ENCODE data around the gene CD200R1.

CD200R1 gene

GRCh38 chr3:112966633-112967032 is 8.3 kb downstream of the CD200R1 start:
- TF ChIP-seq CTCF (conservative IDR thresholded peaks at IDR 0.05; ENCODE audit: low read depth, low read length) = no peak
- no peak overlapping the region for H3K4me3 ChIP-seq (ENCODE audit: low read depth, low read length)
- DNase-seq (ENCODE audit: low read depth) = no peak

- H3K4me3 ChIP-seq (ENCODE audit: low read depth, low read length) = no peak overlapping the region
- TF ChIP-seq CTCF (conservative IDR thresholded peaks at IDR 0.05; ENCODE audit: low read depth, low read length) = no peak
- no peak for DNase-seq (ENCODE audit: low read depth)
Observed at GRCh38 chr3:112965656-112966055, 9.2 kb downstream of the CD200R1 start.

GRCh38 chr3:112963683-112964082 is 11.2 kb downstream of the CD200R1 start:
- no peak for DNase-seq (ENCODE audit: low read depth)
- TF ChIP-seq CTCF (conservative IDR thresholded peaks at IDR 0.05; ENCODE audit: low read depth, low read length) = no peak
- no peak overlapping the region for H3K4me3 ChIP-seq (ENCODE audit: low read depth, low read length)

- no peak for DNase-seq (ENCODE audit: low read depth)
- no peak overlapping the region for H3K4me3 ChIP-seq (ENCODE audit: low read depth, low read length)
- TF ChIP-seq CTCF (conservative IDR thresholded peaks at IDR 0.05; ENCODE audit: low read depth, low read length) = no peak
Observed at GRCh38 chr3:112958811-112959560, 15.9 kb downstream of the CD200R1 start.

- no peak for TF ChIP-seq CTCF (conservative IDR thresholded peaks at IDR 0.05; ENCODE audit: low read depth, low read length)
- no peak overlapping the region for H3K4me3 ChIP-seq (ENCODE audit: low read depth, low read length)
- DNase-seq (ENCODE audit: low read depth) = no peak
Observed at GRCh38 chr3:112956351-112956750, 18.6 kb downstream of the CD200R1 start.

- TF ChIP-seq CTCF (conservative IDR thresholded peaks at IDR 0.05; ENCODE audit: low read depth, low read length) = no peak
- no peak for DNase-seq (ENCODE audit: low read depth)
- no peak overlapping the region for H3K4me3 ChIP-seq (ENCODE audit: low read depth, low read length)
Observed at GRCh38 chr3:112948346-112948838, 26.5 kb downstream of the CD200R1 start.
